ENCODE results near the gene ARHGEF19.
"Not testable (repeated sequence)": the region's sequence is repeated elsewhere in the genome, so short reads cannot be mapped to it uniquely, and the experiment has no call there.

The ARHGEF19 gene

GRCh38 chr1:16212251-16212961 is at the start of gene ARHGEF19:
TSS of gene ARHGEF19 (minus strand) at chr1:16212652. CDS start at chr1:16209054, 3,598 bp downstream.
- no peak for DNase-seq (ENCODE audit: low spot score)

- DNase-seq (ENCODE audit: low spot score), result no peak
These were observed 49.6 kb upstream of the ARHGEF19 start for GRCh38 chr1:16262067-16262466.

- DNase-seq (ENCODE audit: low spot score), result no peak
These were observed 48.4 kb upstream of the ARHGEF19 start for GRCh38 chr1:16260814-16261213.

- no peak for DNase-seq (ENCODE audit: low spot score)
These were observed 46.2 kb upstream of the ARHGEF19 start for GRCh38 chr1:16258591-16259135.

- no peak for DNase-seq (ENCODE audit: low spot score)
These were observed 45.5 kb upstream of the ARHGEF19 start for GRCh38 chr1:16257968-16258367.

GRCh38 chr1:16257556-16257955 is 45.1 kb upstream of the ARHGEF19 start:
- DNase-seq (ENCODE audit: low spot score), result not testable (repeated sequence)

- no peak for DNase-seq (ENCODE audit: low spot score)
These were observed 44.0 kb upstream of the ARHGEF19 start for GRCh38 chr1:16256478-16256877.

GRCh38 chr1:16254263-16254928 is 41.9 kb upstream of the ARHGEF19 start:
- no peak for DNase-seq (ENCODE audit: low spot score)

GRCh38 chr1:16253332-16253922 is 41.0 kb upstream of the ARHGEF19 start:
- no peak for DNase-seq (ENCODE audit: low spot score)

GRCh38 chr1:16252912-16253311 is 40.5 kb upstream of the ARHGEF19 start:
- DNase-seq (ENCODE audit: low spot score), result no peak

GRCh38 chr1:16251381-16251780 is 38.9 kb upstream of the ARHGEF19 start:
- no peak for DNase-seq (ENCODE audit: low spot score)

GRCh38 chr1:16250524-16251251 is 38.2 kb upstream of the ARHGEF19 start:
- DNase-seq (ENCODE audit: low spot score), result no peak

GRCh38 chr1:16249596-16250241 is 37.3 kb upstream of the ARHGEF19 start:
- DNase-seq (ENCODE audit: low spot score), result no peak

GRCh38 chr1:16248603-16249516 is 36.4 kb upstream of the ARHGEF19 start:
- DNase-seq (ENCODE audit: low spot score), result no peak

GRCh38 chr1:16248007-16248436 is 35.6 kb upstream of the ARHGEF19 start:
- no peak for DNase-seq (ENCODE audit: low spot score)

GRCh38 chr1:16247441-16247840 is 35.0 kb upstream of the ARHGEF19 start:
- no peak for DNase-seq (ENCODE audit: low spot score)

GRCh38 chr1:16246961-16247360 is 34.5 kb upstream of the ARHGEF19 start:
- no peak for DNase-seq (ENCODE audit: low spot score)

- DNase-seq (ENCODE audit: low spot score), result not testable (repeated sequence)
These were observed 33.8 kb upstream of the ARHGEF19 start for GRCh38 chr1:16246239-16246638.

- DNase-seq (ENCODE audit: low spot score), result no peak
These were observed 33.2 kb upstream of the ARHGEF19 start for GRCh38 chr1:16245476-16246196.
